Endothelial cell of umbilical vein (primary cell): ENCODE measurements around the gene FHIT. TPM values are rescaled to one million over a fixed set of nuclear protein-coding genes. Genes with fewer than 3 reads are reported as not detected.

Source experiments
- BruUV-seq: library from RNA; stranded (reverse); fragments of 400-500 nt; replicated peaks from 2 replicates; lab custom pipeline; 2021; lab: Mats Ljungman, UMichigan
- CTCF ChIA-PET: fragments of 300-600, 350-600 bp; sonication (Branson Sonifier 250); formaldehyde crosslinking; loops from one replicate; lab custom pipeline; 2021; ENCODE audit warnings: antibody characterized with exemption, inconsistent platforms; lab: Charles Lee
- POLR2A ChIA-PET: fragments of 300-600, 350-600 bp; sonication (Branson Sonifier 250); formaldehyde crosslinking; loops from one replicate; lab custom pipeline; 2021; ENCODE audit warnings: antibody characterized with exemption, inconsistent platforms; lab: Charles Lee
- DNase-seq: peaks from one replicate; pipeline ENCODE4 v3.0.0-alpha.2; 2011; ENCODE audit warnings: low read depth, low spot score
- FAIRE-seq: peaks from 2 replicates; lab custom pipeline; 2011; peaks lifted over from hg19 to GRCh38; lab: Jason Lieb, UNC
- H2AFZ ChIP-seq: 2 replicates; pipeline ENCODE4 v1.6.0; 2012; ENCODE audit warnings: low read depth, low read length, control low read depth, inconsistent platforms
- H3K27ac ChIP-seq: 2 replicates; pipeline ENCODE4 v1.5.1; 2011; ENCODE audit warnings: low read depth, mild to moderate bottlenecking, control low read depth, low read length, moderate library complexity; ENCODE audit not compliant: insufficient read depth
- H3K27me3 ChIP-seq, 2 experiments: 2 replicates each; pipeline versions ENCODE4 v1.6.0 to v1.6.1; 2011; ENCODE audit warnings: low read length in 2 of 2, mixed read lengths in 1 of 2; ENCODE audit not compliant: control insufficient read depth in 2 of 2, insufficient read depth in 2 of 2
- H3K36me3 ChIP-seq, 2 experiments: 2 replicates in 1 of 2; 3 replicates in 1 of 2; pipeline ENCODE4 v1.5.1; 2011; ENCODE audit warnings: low read length in 2 of 2, mild to moderate bottlenecking in 1 of 2, moderate library complexity in 1 of 2; ENCODE audit not compliant: control insufficient read depth in 2 of 2, insufficient read depth in 2 of 2; ENCODE audit errors: extremely low read depth in 1 of 2
- H3K4me1 ChIP-seq: 3 replicates; pipeline ENCODE4 v1.5.1; 2011; ENCODE audit warnings: mild to moderate bottlenecking, low read length; ENCODE audit not compliant: control insufficient read depth, insufficient read depth; ENCODE audit errors: extremely low read depth
- H3K4me2 ChIP-seq: 2 replicates; pipeline ENCODE4 v1.6.1; 2011; ENCODE audit warnings: low read length, control low read depth, mixed read lengths; ENCODE audit not compliant: insufficient read depth
- H3K4me3 ChIP-seq, 3 experiments: fragments of 200-600 bp in 1 of 3; sonication (generic), shearing (Covaris generic) in 1 of 3; replicated peaks in 1 of 3; 2 replicates each; pipeline ENCODE4 v1.5.1; 2011 to 2016; ENCODE audit warnings: control low read depth in 3 of 3, low read length in 3 of 3, mild to moderate bottlenecking in 2 of 3, inconsistent platforms in 1 of 3, low read depth in 1 of 3, moderate library complexity in 1 of 3; ENCODE audit not compliant: insufficient read depth in 1 of 3
- H3K79me2 ChIP-seq: 2 replicates; pipeline ENCODE4 v1.6.0; 2012; ENCODE audit warnings: low read length, inconsistent platforms; ENCODE audit not compliant: control insufficient read depth, insufficient read depth
- H3K9ac ChIP-seq: replicated peaks from 2 replicates; pipeline ENCODE3; 2011; ENCODE audit warnings: low read length, control low read depth; ENCODE audit not compliant: insufficient read depth; ENCODE audit errors: extremely low read depth
- H3K9me1 ChIP-seq: replicated peaks from 3 replicates; pipeline ENCODE4 v1.6.0; 2011; ENCODE audit warnings: mild to moderate bottlenecking, low read length; ENCODE audit not compliant: control insufficient read depth, insufficient read depth; ENCODE audit errors: extremely low read depth
- H3K9me3 ChIP-seq: replicated peaks from 2 replicates; pipeline ENCODE4 v1.5.1; 2012; ENCODE audit warnings: low read length, inconsistent platforms; ENCODE audit not compliant: control insufficient read depth, insufficient read depth
- H4K20me1 ChIP-seq: replicated peaks from 2 replicates; pipeline ENCODE3; 2011; ENCODE audit warnings: mild to moderate bottlenecking, low read length; ENCODE audit not compliant: control insufficient read depth, insufficient read depth; ENCODE audit errors: extremely low read depth
- CTCF ChIP-seq, 2 donors: IDR thresholded peaks; 1 replicate in 1 of 2; 2 replicates in 1 of 2; pipeline ENCODE4 v1.5.1; 2011; ENCODE audit warnings: low read length in 2 of 2, mild to moderate bottlenecking in 2 of 2, moderate library complexity in 2 of 2, control low read depth in 1 of 2, inconsistent platforms in 1 of 2, low read depth in 1 of 2; ENCODE audit not compliant: insufficient read depth in 1 of 2; ENCODE audit errors: extremely low read depth in 1 of 2
- FOS ChIP-seq: IDR thresholded peaks from 2 replicates; pipeline ENCODE4 v1.6.1; 2011; ENCODE audit warnings: mild to moderate bottlenecking, low read length, moderate library complexity, borderline replicate concordance; ENCODE audit not compliant: insufficient read depth
- GATA2 ChIP-seq: IDR thresholded peaks from 2 replicates; pipeline ENCODE4 v1.7.0; 2011; ENCODE audit warnings: low read depth, mild to moderate bottlenecking, moderate library complexity, mixed read lengths, low read length; ENCODE audit not compliant: insufficient read length, insufficient read depth
- JUN ChIP-seq: IDR thresholded peaks from 2 replicates; pipeline ENCODE4 v1.6.1; 2011; ENCODE audit warnings: borderline replicate concordance, low read depth; ENCODE audit not compliant: insufficient read length, insufficient read depth
- POLR2A ChIP-seq: IDR thresholded peaks from 2 replicates; pipeline ENCODE4 v1.6.1; 2012; ENCODE audit warnings: low read depth, mild to moderate bottlenecking, control low read depth, low read length
- dilution Hi-C: fragments of 300-500 bp; cut with MboI; formaldehyde crosslinking; loops from one replicate; pipeline ENCODE4 v1.15.0; 2019; ENCODE audit warnings: low sequenced_read_pairs; ENCODE audit not compliant: extremely low pct_ligation_motif_present
- intact Hi-C: fragments of 100-400 bp; cut with micrococcal nuclease; formaldehyde crosslinking; loops from one replicate; pipeline ENCODE4 v1.10.0; 2022
- polyA plus RNA-seq, 4 experiments: library from polyadenylated mRNA; depleted of rRNA in 3 of 4; stranded (reverse) in 3 of 4; unstranded in 1 of 4; fragments of >200 nt; gene quantifications; 2 replicates each; pipeline versions ENCODE4 v1.2.1 to v1.2.3, GENCODE V29; 2011 to 2012; ENCODE audit warnings: missing spikeins in 1 of 4
- total RNA-seq: library from RNA; stranded (reverse); gene quantifications from 2 replicates; pipeline ENCODE4 v1.2.3, GENCODE V29; 2021

The FHIT gene
- total and polyA plus RNA-seq, 2 donors (not counting 3 experiments of a cell fraction or from before 2014, with no cell fraction given), result 0.47 to 2.2 TPM

GRCh38 chr3:60402931-60403330 is 848.3 kb downstream of the FHIT start:
- intact Hi-C loops, result no loop called here
- no TSS peak for BruUV-seq
- no peak overlapping the region for H3K9ac ChIP-seq
- no peaks in the 10 kb centered on the region for H4K20me1 ChIP-seq
- no peak for DNase-seq
- dilution Hi-C loops, result no loop called here
- H3K79me2 ChIP-seq, result no peaks in the 10 kb centered on the region
- no peaks in the 10 kb centered on the region for H3K4me1 ChIP-seq
- H3K27ac ChIP-seq, result no peak overlapping the region
- no peaks in the 10 kb centered on the region for H3K36me3 ChIP-seq
- CTCF ChIA-PET, result no interaction called here
- FAIRE-seq, result no peak
- no peaks in the 10 kb centered on the region for H3K27me3 ChIP-seq
- TF ChIP-seq CTCF (IDR thresholded peaks at IDR 0.05; ENCODE audit: extremely low read depth in 1 of 2, insufficient read depth in 1 of 2, low read depth in 1 of 2, low read length in 2 of 2) (no peak), FOS (no peak), JUN (no peak), POLR2A (no peak), GATA2 (no peak)
- H2AFZ ChIP-seq, result no peak overlapping the region
- H3K9me1 ChIP-seq, result no peaks in the 10 kb centered on the region
- POLR2A ChIA-PET, result no interaction called here
- H3K4me2 ChIP-seq, result no peak overlapping the region
- no peaks in the 10 kb centered on the region for H3K9me3 ChIP-seq
- no peak overlapping the region for H3K4me3 ChIP-seq
